ENCODE data around the gene TIMM13. TPM values are rescaled to one million over a fixed set of nuclear protein-coding genes. Genes with fewer than 3 reads are reported as not detected.
"Not testable (repeated sequence)": the region's sequence is repeated elsewhere in the genome, so short reads cannot be mapped to it uniquely, and the experiment has no call there.

Gene TIMM13
- total RNA-seq, 2 experiments from 2014 or later = 66.4 to 91.9 TPM

GRCh38 chr19:2462635-2463421, 35.4 kb upstream of the TIMM13 start:
- no peak for ATAC-seq
- H3K9me3 Mint-ChIP-seq (ENCODE audit: low read depth) = no peaks in the 10 kb centered on the region
- peak overlapping the region; percentile 89 for H3K27ac Mint-ChIP-seq
- H3K27me3 Mint-ChIP-seq = no peaks in the 10 kb centered on the region
- no peaks in the 10 kb centered on the region for H3K36me3 Mint-ChIP-seq
- peak overlapping the region; percentile 89 for H3K4me3 Mint-ChIP-seq
- no peak for DNase-seq
- CTCF ChIA-PET = interaction anchor here (0.7 to 5.0 kb wide), 11 partner anchors 11 to 174 kb away, joined by 3 to 28 read pairs (median 4); partner anchors contain the start of genes GADD45B and TIMM13
- H3K4me1 Mint-ChIP-seq = peaks cover 10% of the 10 kb centered on the region

GRCh38 chr19:2461751-2462634, 34.6 kb upstream of the TIMM13 start:
- peak overlapping the region; percentile 89 for H3K27ac Mint-ChIP-seq

DNA sequence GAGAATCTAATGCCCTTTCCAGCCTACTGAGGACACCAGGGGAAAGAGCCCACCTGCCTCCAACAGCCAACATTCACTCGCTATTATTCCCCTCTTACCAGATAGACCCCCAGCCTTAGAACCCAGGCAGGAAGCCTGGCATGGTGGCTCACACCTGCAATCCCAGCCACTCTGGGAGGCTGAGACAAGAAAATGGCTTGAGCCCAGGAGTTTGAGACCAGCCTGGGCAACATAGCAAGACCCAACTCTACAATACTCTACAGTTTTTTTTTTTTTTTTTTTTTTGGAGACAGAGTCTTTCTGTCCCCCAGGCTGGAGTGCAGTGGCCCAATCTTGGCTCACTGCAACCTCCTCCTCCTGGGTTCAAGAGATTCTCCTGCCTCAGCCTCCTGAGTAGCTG, 32.9 kb upstream of the TIMM13 start:
- H3K4me3 Mint-ChIP-seq = no peak overlapping the region
- no peak for ATAC-seq
- CTCF ChIA-PET = interaction anchor here (0.6 to 2.2 kb wide), 2 partner anchors 16 to 153 kb away, joined by 3 to 9 read pairs; partner anchors contain the start of gene GADD45B
- no peaks in the 10 kb centered on the region for H3K27me3 Mint-ChIP-seq
- no peak overlapping the region for H3K27ac Mint-ChIP-seq
- peaks cover 18% of the 10 kb centered on the region for H3K4me1 Mint-ChIP-seq
- no peaks in the 10 kb centered on the region for H3K9me3 Mint-ChIP-seq (ENCODE audit: low read depth)
- DNase-seq = no peak
- peaks cover 6% of the 10 kb centered on the region for H3K36me3 Mint-ChIP-seq

More at GRCh38 chr19:2461751-2462634, 34.6 kb upstream of the TIMM13 start:
- Mint-ChIP-seq H3K9me3 (ENCODE audit: low read depth) (no peaks in the 10 kb centered on the region), H3K4me1 (peaks cover 15% of the 10 kb centered on the region), H3K27me3 (no peaks in the 10 kb centered on the region), H3K36me3 (peaks cover 3% of the 10 kb centered on the region), H3K4me3 (peak overlapping the region; percentile 89)
- ATAC-seq = peak; percentile 86
- DNase-seq = peak; percentile 85
- CTCF ChIA-PET = interaction anchor here (0.7 to 5.0 kb wide), 8 partner anchors 14 to 374 kb away, joined by 3 to 28 read pairs (median 5); partner anchors contain the start of genes GADD45B and TIMM13

DNA sequence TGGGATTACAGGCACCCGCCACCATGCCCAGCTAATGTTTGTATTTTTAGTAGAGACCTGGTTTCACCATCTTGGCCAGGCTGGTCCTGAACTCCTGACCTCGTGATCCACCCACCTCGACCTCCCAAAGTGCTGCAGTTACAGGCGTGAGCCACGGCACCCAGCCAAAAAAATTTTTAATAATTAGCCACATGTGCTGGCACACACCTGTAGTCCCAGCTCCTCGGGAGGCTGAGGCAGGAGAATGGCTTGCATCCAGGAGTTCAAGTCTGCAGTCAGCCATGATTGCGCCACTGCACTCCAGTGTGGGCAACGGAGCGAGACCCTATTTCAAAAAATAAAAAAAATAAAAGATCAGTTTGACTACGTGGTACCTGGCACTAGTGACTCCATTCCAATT, 31.4 kb upstream of the TIMM13 start:
- H3K27ac Mint-ChIP-seq, H3K27me3 Mint-ChIP-seq: not testable (repeated sequence)

DNA sequence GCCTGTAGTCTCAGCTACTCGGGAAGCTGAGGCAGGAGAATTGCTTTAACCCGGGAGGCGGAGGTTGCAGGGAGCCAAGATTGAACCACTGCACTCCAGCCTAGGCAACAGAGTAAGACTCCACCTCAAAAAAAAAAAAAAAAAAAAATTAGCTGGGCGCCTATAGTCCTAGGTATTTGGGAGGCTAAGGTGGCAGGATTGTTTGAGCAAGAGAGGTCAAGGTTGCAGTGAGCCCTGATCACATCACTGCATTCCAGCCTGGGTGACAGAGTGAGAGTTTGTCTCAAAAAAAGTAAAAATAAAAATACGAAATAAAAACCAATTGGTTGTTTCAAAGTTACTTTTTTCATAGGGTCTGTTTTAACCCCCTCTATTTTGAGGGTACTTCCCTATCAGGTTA, 30.7 kb upstream of the TIMM13 start:
- H3K36me3 Mint-ChIP-seq = peaks cover 6% of the 10 kb centered on the region
- DNase-seq (no peak), ATAC-seq (no peak)
- H3K4me1 Mint-ChIP-seq = peaks cover 25% of the 10 kb centered on the region
- no peaks in the 10 kb centered on the region for H3K9me3 Mint-ChIP-seq (ENCODE audit: low read depth)
- no peaks in the 10 kb centered on the region for H3K27me3 Mint-ChIP-seq
- no peak overlapping the region for H3K4me3 Mint-ChIP-seq
- no peak overlapping the region for H3K27ac Mint-ChIP-seq
- CTCF ChIA-PET = interaction anchor here (0.8 to 1.3 kb wide), 2 partner anchors 163 to 291 kb away, joined by 3 read pairs; no protein-coding TSS in a partner anchor

More for the DNA sequence above, 31.4 kb upstream of the TIMM13 start:
- not testable (repeated sequence) for H3K36me3 Mint-ChIP-seq; H3K9me3 Mint-ChIP-seq (ENCODE audit: low read depth); ATAC-seq; H3K4me3 Mint-ChIP-seq; DNase-seq
- CTCF ChIA-PET = interaction anchor here (0.8 to 1.3 kb wide), 2 partner anchors 162 to 290 kb away, joined by 3 read pairs; no protein-coding TSS in a partner anchor
- H3K4me1 Mint-ChIP-seq = peaks cover 29% of the 10 kb centered on the region

DNA sequence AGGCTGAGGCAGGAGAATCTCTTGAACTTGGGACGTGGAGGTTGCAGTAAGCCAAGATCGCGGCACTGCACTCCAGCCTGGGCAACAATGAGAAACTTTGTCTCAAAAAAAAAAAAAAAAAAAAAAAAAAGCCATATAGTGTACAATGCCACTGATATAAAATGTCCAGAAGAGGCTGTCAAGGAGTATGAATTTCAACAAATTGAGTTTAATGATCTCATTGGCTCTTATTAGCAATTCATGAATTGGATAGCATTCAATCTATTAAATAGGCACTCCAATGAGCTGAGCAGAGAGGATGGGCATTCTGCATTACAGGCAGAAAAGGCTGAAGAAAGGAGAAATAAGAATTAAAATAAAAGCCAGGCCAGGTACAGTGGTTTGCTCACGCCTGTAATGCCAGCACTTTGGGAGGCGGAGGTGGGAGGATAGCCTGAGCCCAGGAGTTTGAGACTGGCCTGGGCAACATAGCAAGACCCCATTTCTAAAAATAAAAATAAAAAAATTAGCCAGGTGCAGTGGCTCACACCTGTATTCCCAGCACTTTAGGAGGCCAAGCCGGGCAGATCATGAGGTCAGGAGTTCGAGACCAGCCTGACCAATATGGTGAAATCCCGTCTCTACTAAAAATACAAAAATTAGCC, 30.1 kb upstream of the TIMM13 start:
- Mint-ChIP-seq H3K4me3 (peak overlapping the region; percentile 80), H3K27ac (peak overlapping the region; percentile 91), H3K27me3 (no peaks in the 10 kb centered on the region), H3K36me3 (peaks cover 6% of the 10 kb centered on the region), H3K4me1 (peaks cover 26% of the 10 kb centered on the region), H3K9me3 (ENCODE audit: low read depth) (no peaks in the 10 kb centered on the region)
- CTCF ChIA-PET = interaction anchor here (0.7 to 1.4 kb wide), 8 partner anchors 18 to 706 kb away, joined by 3 to 11 read pairs (median 4); partner anchors contain the start of gene GADD45B
- DNase-seq (no peak), ATAC-seq (no peak)

GRCh38 chr19:2455851-2456570, 28.6 kb upstream of the TIMM13 start:
- ATAC-seq (peak; percentile 49), DNase-seq (peak; percentile 71)
- H3K4me3 Mint-ChIP-seq = peak overlapping the region; percentile 84
- CTCF ChIA-PET = interaction anchor here (0.7 to 1.4 kb wide), 9 partner anchors 20 to 173 kb away, joined by 3 to 11 read pairs (median 3); partner anchors contain the start of gene GADD45B
- peaks cover 27% of the 10 kb centered on the region for H3K4me1 Mint-ChIP-seq
- H3K36me3 Mint-ChIP-seq = peaks cover 9% of the 10 kb centered on the region
- H3K9me3 Mint-ChIP-seq (ENCODE audit: low read depth) = no peaks in the 10 kb centered on the region
- H3K27me3 Mint-ChIP-seq = no peaks in the 10 kb centered on the region
- H3K27ac Mint-ChIP-seq = peak overlapping the region; percentile 91

- CTCF ChIA-PET = interaction anchor here (0.5 to 1.4 kb wide), 6 partner anchors 123 to 193 kb away, joined by 3 to 4 read pairs (median 3); no protein-coding TSS in a partner anchor
- ATAC-seq = no peak
- no peaks in the 10 kb centered on the region for H3K9me3 Mint-ChIP-seq (ENCODE audit: low read depth)
Observed at GRCh38 chr19:2454962-2455850, 27.8 kb upstream of the TIMM13 start.

GRCh38 chr19:2454199-2454961, 27.0 kb upstream of the TIMM13 start:
- no peak for DNase-seq
- H3K4me3 Mint-ChIP-seq = peak overlapping the region; percentile 84
- H3K4me1 Mint-ChIP-seq = peaks cover 23% of the 10 kb centered on the region
- peak overlapping the region; percentile 46 for H3K27ac Mint-ChIP-seq
- no peaks in the 10 kb centered on the region for H3K27me3 Mint-ChIP-seq
- no peaks in the 10 kb centered on the region for H3K9me3 Mint-ChIP-seq (ENCODE audit: low read depth)
- CTCF ChIA-PET = interaction anchor here (0.5 to 2.1 kb wide), 5 partner anchors 27 to 194 kb away, joined by 3 to 6 read pairs (median 4); partner anchors contain the start of gene TIMM13
- no peak for ATAC-seq
- peaks cover 10% of the 10 kb centered on the region for H3K36me3 Mint-ChIP-seq

More at GRCh38 chr19:2454962-2455850, 27.8 kb upstream of the TIMM13 start:
- peaks cover 10% of the 10 kb centered on the region for H3K36me3 Mint-ChIP-seq
- H3K27me3 Mint-ChIP-seq = no peaks in the 10 kb centered on the region
- peaks cover 25% of the 10 kb centered on the region for H3K4me1 Mint-ChIP-seq
- DNase-seq = no peak
- H3K4me3 Mint-ChIP-seq = peak overlapping the region; percentile 84
- H3K27ac Mint-ChIP-seq = peak overlapping the region; percentile 91

- Mint-ChIP-seq H3K9me3 (ENCODE audit: low read depth) (no peaks in the 10 kb centered on the region), H3K36me3 (peaks cover 10% of the 10 kb centered on the region), H3K4me1 (peaks cover 23% of the 10 kb centered on the region), H3K27me3 (no peaks in the 10 kb centered on the region), H3K4me3 (no peak overlapping the region), H3K27ac (no peak overlapping the region)
- CTCF ChIA-PET = interaction anchor here (1.2 to 2.1 kb wide), 3 partner anchors 26 to 195 kb away, joined by 4 to 6 read pairs (median 5); partner anchors contain the start of gene TIMM13
- no peak for ATAC-seq
- no peak for DNase-seq
Observed at GRCh38 chr19:2453431-2454025, 26.1 kb upstream of the TIMM13 start.
